HG02571 (cell line): ENCODE results near the gene KRT7.

ENCODE experiments used
- ATAC-seq: cut with Tn5 transposase; IDR thresholded peaks from one replicate; pipeline ENCODE4 v1.9.1; 2021; ENCODE audit warnings: mild to moderate bottlenecking, moderate library complexity; ENCODE audit not compliant: unreplicated experiment

The KRT7 gene

GRCh38 chr12:52232674-52233461 is at the start of gene KRT7:
KRT7 (plus strand) TSS chr12:52233243; CDS start chr12:52233297, 54 bp downstream.
- no peak for ATAC-seq

GRCh38 chr12:52183544-52183910 is 49.5 kb upstream of the KRT7 start:
- no peak for ATAC-seq

GRCh38 chr12:52183971-52184370 is 49.1 kb upstream of the KRT7 start:
- no peak for ATAC-seq

- no peak for ATAC-seq
Observed at GRCh38 chr12:52184813-52185212, 48.2 kb upstream of the KRT7 start.

- ATAC-seq: no peak
Observed at GRCh38 chr12:52185400-52185967, 47.6 kb upstream of the KRT7 start.

- no peak for ATAC-seq
Observed at GRCh38 chr12:52186118-52186840, 46.8 kb upstream of the KRT7 start.

GRCh38 chr12:52187206-52187605 is 45.8 kb upstream of the KRT7 start:
- no peak for ATAC-seq

GRCh38 chr12:52187640-52188039 is 45.4 kb upstream of the KRT7 start:
- ATAC-seq: no peak

GRCh38 chr12:52188658-52189057 is 44.4 kb upstream of the KRT7 start:
- no peak for ATAC-seq

- ATAC-seq: no peak
Observed at GRCh38 chr12:52189376-52190174, 43.5 kb upstream of the KRT7 start.

GRCh38 chr12:52190860-52191729 is 41.9 kb upstream of the KRT7 start:
- ATAC-seq: no peak

GRCh38 chr12:52191841-52192791 is 40.9 kb upstream of the KRT7 start, which contains the start of gene KRT80:
KRT80 (minus strand) TSS chr12:52192014; CDS start chr12:52191902, 112 bp downstream.
- ATAC-seq: no peak

- ATAC-seq: no peak
Observed at GRCh38 chr12:52193532-52193931, 39.5 kb upstream of the KRT7 start.

- ATAC-seq: no peak
Observed at GRCh38 chr12:52193991-52194390, 39.1 kb upstream of the KRT7 start.

- no peak for ATAC-seq
Observed at GRCh38 chr12:52195065-52195730, 37.8 kb upstream of the KRT7 start.

- ATAC-seq: no peak
Observed at GRCh38 chr12:52197371-52198231, 35.4 kb upstream of the KRT7 start.

GRCh38 chr12:52198454-52199215 is 34.4 kb upstream of the KRT7 start:
- ATAC-seq: no peak
